Hepatocyte (in vitro differentiated cells): ENCODE results near the gene BCAN. TPM values are rescaled to one million over a fixed set of nuclear protein-coding genes. Genes with fewer than 3 reads are reported as not detected.

ENCODE experiments used
- DNase-seq: peaks from one replicate; pipeline ENCODE4 v3.0.0-alpha.2; 2016; ENCODE audit warnings: low spot score
- H2AFZ ChIP-seq: fragments of 200-600 bp; sonication (generic); 2 replicates; pipeline ENCODE4 v1.6.0; 2016; ENCODE audit warnings: antibody characterized with exemption, mild to moderate bottlenecking
- H3K27ac ChIP-seq: fragments of 200-600 bp; sonication (generic); 2 replicates; pipeline ENCODE4 v1.5.1; 2016; ENCODE audit warnings: mild to moderate bottlenecking
- H3K27me3 ChIP-seq: fragments of 200-600 bp; sonication (generic); 2 replicates; pipeline ENCODE4 v1.6.1; 2016
- H3K36me3 ChIP-seq: fragments of 200-600 bp; sonication (generic); replicated peaks from 2 replicates; pipeline ENCODE4 v1.5.1; 2016; ENCODE audit warnings: low read depth; ENCODE audit not compliant: insufficient read depth
- H3K4me1 ChIP-seq: fragments of 200-600 bp; sonication (generic); 2 replicates; pipeline ENCODE4 v1.5.1; 2016; ENCODE audit warnings: mild to moderate bottlenecking, moderate library complexity; ENCODE audit not compliant: insufficient read depth
- H3K4me2 ChIP-seq: fragments of 200-600 bp; sonication (generic); 2 replicates; pipeline ENCODE4 v1.6.0; 2016
- H3K4me3 ChIP-seq: fragments of 200-600 bp; sonication (generic); 2 replicates; pipeline ENCODE4 v1.5.1; 2016; ENCODE audit warnings: mild to moderate bottlenecking
- H3K79me2 ChIP-seq: fragments of 200-600 bp; sonication (generic); 2 replicates; pipeline ENCODE4 v1.6.0; 2017; ENCODE audit warnings: mild to moderate bottlenecking
- H3K9me2 ChIP-seq: fragments of 200-600 bp; sonication (generic); replicated peaks from 2 replicates; pipeline ENCODE4 v1.6.0; 2017; ENCODE audit warnings: mild to moderate bottlenecking; ENCODE audit not compliant: insufficient read depth
- H3K9me3 ChIP-seq: fragments of 200-600 bp; sonication (generic); 2 replicates; pipeline ENCODE4 v1.5.1; 2016; ENCODE audit warnings: low read depth, mild to moderate bottlenecking
- H4K20me1 ChIP-seq: fragments of 200-600 bp; sonication (generic); 2 replicates; pipeline ENCODE4 v1.6.0; 2016; ENCODE audit warnings: mild to moderate bottlenecking; ENCODE audit not compliant: insufficient read depth, poor library complexity, severe bottlenecking
- CTCF ChIP-seq: fragments of 200-600 bp; sonication (generic); IDR thresholded peaks from 2 replicates; pipeline ENCODE4 v1.5.1; 2016; ENCODE audit warnings: antibody characterized with exemption, mild to moderate bottlenecking; ENCODE audit not compliant: poor library complexity
- EZH2 ChIP-seq: fragments of 200-600 bp; sonication (generic); IDR thresholded peaks from 2 replicates; pipeline ENCODE4 v1.6.1; 2016; ENCODE audit warnings: antibody characterized with exemption, mild to moderate bottlenecking, borderline replicate concordance
- EZH2phosphoT487 ChIP-seq: fragments of 200-600 bp; sonication (generic); IDR thresholded peaks from one replicate; pipeline ENCODE4 v1.6.1; 2018; ENCODE audit warnings: antibody characterized with exemption, mild to moderate bottlenecking, low read depth, moderate library complexity; ENCODE audit not compliant: unreplicated experiment, severe bottlenecking
- WGBS: methylation state at CpG from one replicate; pipeline ENCODE4 v1.1.6; 2016; ENCODE audit warnings: low lambda C conversion rate; ENCODE audit errors: missing lambda C conversion rate; 5-methylcytosine and 5-hydroxymethylcytosine counted together
- polyA plus RNA-seq: library from polyadenylated mRNA; unstranded; fragments of >200 nt; fragmentation: Nextera tagmentation; extraction: Ambion mirVana; gene quantifications from 2 replicates; pipeline ENCODE4 v1.2.1, GENCODE V29; 2016
- total RNA-seq: library from RNA; depleted of rRNA; stranded (reverse); fragments of >200 nt; gene quantifications from 2 replicates; pipeline ENCODE4 v1.2.3, GENCODE V29; 2014

Gene BCAN
- total and polyA plus RNA-seq, 2 experiments from 2014 or later: 0.03 TPM; not detected in 1

GRCh38 chr1:156652131-156652991, 10.4 kb downstream of the BCAN start:
- H4K20me1 ChIP-seq: no peaks in the 10 kb centered on the region
- DNase-seq: peak; percentile 76

DNA sequence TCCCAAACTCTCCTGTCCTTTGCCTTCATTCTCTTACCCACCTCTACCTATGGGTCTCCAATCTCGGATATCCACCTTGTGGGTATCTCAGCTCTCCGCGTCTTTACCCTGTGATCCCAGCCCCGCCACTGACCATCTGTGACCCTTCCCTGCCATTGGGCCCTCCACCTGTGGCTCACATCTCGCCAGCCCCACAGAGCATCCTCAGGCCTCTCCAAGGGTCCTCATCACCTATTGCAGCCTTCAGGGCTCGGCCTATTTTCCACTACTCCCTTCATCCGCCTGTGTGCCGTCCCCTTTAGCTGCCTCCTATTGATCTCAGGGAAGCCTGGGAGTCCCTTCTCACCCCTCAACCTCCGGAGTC, 11.1 kb downstream of the BCAN start:
- Histone ChIP-seq H3K4me1 (peaks cover 14% of the 10 kb centered on the region), H3K27ac (no peak overlapping the region), H3K36me3 (no peaks in the 10 kb centered on the region), H3K4me2 (no peak overlapping the region), H3K9me3 (no peaks in the 10 kb centered on the region), H3K27me3 (peaks cover 60% of the 10 kb centered on the region), H2AFZ (no peak overlapping the region), H4K20me1 (no peaks in the 10 kb centered on the region), H3K4me3 (no peak overlapping the region), H3K79me2 (no peaks in the 10 kb centered on the region), H3K9me2 (no peaks in the 10 kb centered on the region)
- no peak for DNase-seq
- TF ChIP-seq CTCF (no peak), EZH2phosphoT487 (no peak), EZH2 (no peak)
- 85% methylated on average over 9 of the region's 9 CpGs for WGBS

More at GRCh38 chr1:156652131-156652991, 10.4 kb downstream of the BCAN start:
- no peaks in the 10 kb centered on the region for H3K9me2 ChIP-seq
- H3K9me3 ChIP-seq: no peaks in the 10 kb centered on the region
- peaks cover 10% of the 10 kb centered on the region for H3K4me1 ChIP-seq
- 55% methylated on average over 16 of the region's 16 CpGs for WGBS
- H2AFZ ChIP-seq: no peak overlapping the region
- TF ChIP-seq CTCF (no peak), EZH2 (no peak), EZH2phosphoT487 (no peak)
- H3K4me2 ChIP-seq: no peak overlapping the region
- H3K79me2 ChIP-seq: no peaks in the 10 kb centered on the region
- no peak overlapping the region for H3K4me3 ChIP-seq
- H3K27me3 ChIP-seq: peaks cover 66% of the 10 kb centered on the region
- H3K36me3 ChIP-seq: no peaks in the 10 kb centered on the region
- no peak overlapping the region for H3K27ac ChIP-seq

DNA sequence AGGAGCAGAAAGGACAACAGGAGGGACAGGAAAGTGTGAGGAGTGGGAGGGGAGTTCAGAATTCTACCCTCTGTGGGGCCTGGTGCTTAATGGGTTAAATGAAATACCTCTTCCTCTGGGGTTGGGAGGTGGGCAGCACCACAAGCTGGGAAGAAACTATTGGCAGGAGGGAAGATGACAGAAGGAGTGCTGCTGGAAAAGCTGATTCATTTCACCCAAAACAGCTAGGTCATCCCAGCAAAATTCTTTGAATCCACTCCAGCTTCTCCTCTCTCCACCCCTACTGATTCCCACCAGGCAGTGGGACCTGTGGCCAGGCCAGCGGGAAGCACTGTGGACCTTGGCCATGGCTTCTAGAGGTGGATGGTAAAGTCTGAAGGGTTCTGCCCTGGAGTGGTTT, 12.8 kb downstream of the BCAN start:
- no peak overlapping the region for H3K4me2 ChIP-seq
- WGBS: 79% methylated on average over 1 of the region's 1 CpG
- H3K27ac ChIP-seq: no peak overlapping the region
- no peak overlapping the region for H2AFZ ChIP-seq
- DNase-seq: no peak
- no peaks in the 10 kb centered on the region for H4K20me1 ChIP-seq
- H3K4me3 ChIP-seq: no peak overlapping the region
- no peaks in the 10 kb centered on the region for H3K36me3 ChIP-seq
- no peak for TF ChIP-seq EZH2
- no peaks in the 10 kb centered on the region for H3K9me3 ChIP-seq
- peaks cover 20% of the 10 kb centered on the region for H3K4me1 ChIP-seq
- no peaks in the 10 kb centered on the region for H3K79me2 ChIP-seq
- H3K9me2 ChIP-seq: no peaks in the 10 kb centered on the region
- H3K27me3 ChIP-seq: peaks cover 43% of the 10 kb centered on the region

- no peak for DNase-seq
- Histone ChIP-seq H3K27ac (no peak overlapping the region), H2AFZ (no peak overlapping the region), H3K36me3 (no peaks in the 10 kb centered on the region), H4K20me1 (no peaks in the 10 kb centered on the region), H3K4me3 (no peak overlapping the region), H3K4me1 (peaks cover 22% of the 10 kb centered on the region), H3K4me2 (no peak overlapping the region), H3K9me3 (no peaks in the 10 kb centered on the region), H3K9me2 (no peaks in the 10 kb centered on the region), H3K27me3 (peaks cover 43% of the 10 kb centered on the region), H3K79me2 (no peaks in the 10 kb centered on the region)
- WGBS: 51% methylated on average over 2 of the region's 2 CpGs
- TF ChIP-seq EZH2 (no peak), CTCF (no peak)
Measured at GRCh38 chr1:156655151-156655903, 13.4 kb downstream of the BCAN start.
